ELR (cell line): ENCODE results near the gene COPS4.

ENCODE experiments used
- DNase-seq: peaks from one replicate; pipeline ENCODE4 v3.0.0-alpha.2; 2015; ENCODE audit warnings: low read depth

COPS4 gene

DNA sequence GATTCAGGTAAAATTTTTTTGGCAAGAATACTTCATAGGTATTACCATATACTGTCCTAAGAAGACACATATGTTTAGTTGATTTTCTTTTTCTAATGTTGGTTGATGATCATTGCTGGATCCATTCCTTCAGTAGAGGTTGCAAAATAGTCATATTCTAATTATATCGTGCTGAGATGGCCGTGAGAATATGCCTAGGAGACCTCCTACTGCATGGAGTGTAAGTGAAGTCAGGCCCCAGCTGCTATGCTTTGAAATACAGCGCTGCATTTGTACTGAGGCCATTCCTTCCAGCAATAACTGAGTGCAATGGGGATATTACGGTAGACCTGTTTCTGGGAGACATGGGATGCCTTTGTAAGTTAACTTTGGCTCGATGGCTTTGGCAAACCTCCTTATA lies 86.3 kb downstream of the COPS4 start:
- DNase-seq = no peak

DNA sequence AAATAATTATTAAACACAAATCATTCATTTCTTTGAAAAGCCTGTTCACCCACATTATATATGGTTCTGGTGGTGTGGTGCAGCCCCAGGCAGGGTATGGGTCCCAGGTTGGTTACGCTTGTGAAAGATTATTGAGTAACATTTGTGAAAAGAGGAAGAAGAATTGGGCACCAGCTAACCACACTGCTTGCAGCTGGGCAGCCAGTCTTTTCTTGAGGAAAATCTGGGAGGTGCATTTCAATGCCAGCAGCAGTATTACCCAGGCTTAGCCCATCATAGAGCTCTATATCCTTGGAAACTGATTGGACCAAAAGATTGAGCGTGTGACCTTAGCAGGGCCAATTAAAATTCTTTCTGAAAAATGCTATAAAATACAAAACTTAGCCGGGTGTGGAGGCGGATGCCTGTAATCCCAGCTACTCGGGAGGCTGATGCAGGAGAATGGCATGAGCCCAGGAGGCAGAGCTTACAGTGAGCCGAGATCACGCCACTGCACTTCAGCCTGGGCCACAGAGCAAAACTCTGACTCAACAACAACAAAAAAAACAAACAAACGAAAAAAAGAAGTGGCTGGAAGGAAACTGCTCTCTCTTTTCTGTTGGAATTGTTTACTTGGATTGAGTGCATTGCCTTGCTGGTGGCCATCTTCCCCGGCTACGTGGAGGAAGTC lies 89.3 kb downstream of the COPS4 start:
- peak; percentile 53 for DNase-seq
